ENCODE results near the gene COL23A1.

The COL23A1 gene

GRCh38 chr5:178387061-178387855 is 202.9 kb downstream of the COL23A1 start:
- no peak for DNase-seq

- DNase-seq, result no peak
Observed at GRCh38 chr5:178386336-178386931, 203.8 kb downstream of the COL23A1 start.

- no peak for DNase-seq
Observed at GRCh38 chr5:178385496-178385890, 204.7 kb downstream of the COL23A1 start.

- DNase-seq, result no peak
Observed at GRCh38 chr5:178384816-178385495, 205.2 kb downstream of the COL23A1 start.

DNA sequence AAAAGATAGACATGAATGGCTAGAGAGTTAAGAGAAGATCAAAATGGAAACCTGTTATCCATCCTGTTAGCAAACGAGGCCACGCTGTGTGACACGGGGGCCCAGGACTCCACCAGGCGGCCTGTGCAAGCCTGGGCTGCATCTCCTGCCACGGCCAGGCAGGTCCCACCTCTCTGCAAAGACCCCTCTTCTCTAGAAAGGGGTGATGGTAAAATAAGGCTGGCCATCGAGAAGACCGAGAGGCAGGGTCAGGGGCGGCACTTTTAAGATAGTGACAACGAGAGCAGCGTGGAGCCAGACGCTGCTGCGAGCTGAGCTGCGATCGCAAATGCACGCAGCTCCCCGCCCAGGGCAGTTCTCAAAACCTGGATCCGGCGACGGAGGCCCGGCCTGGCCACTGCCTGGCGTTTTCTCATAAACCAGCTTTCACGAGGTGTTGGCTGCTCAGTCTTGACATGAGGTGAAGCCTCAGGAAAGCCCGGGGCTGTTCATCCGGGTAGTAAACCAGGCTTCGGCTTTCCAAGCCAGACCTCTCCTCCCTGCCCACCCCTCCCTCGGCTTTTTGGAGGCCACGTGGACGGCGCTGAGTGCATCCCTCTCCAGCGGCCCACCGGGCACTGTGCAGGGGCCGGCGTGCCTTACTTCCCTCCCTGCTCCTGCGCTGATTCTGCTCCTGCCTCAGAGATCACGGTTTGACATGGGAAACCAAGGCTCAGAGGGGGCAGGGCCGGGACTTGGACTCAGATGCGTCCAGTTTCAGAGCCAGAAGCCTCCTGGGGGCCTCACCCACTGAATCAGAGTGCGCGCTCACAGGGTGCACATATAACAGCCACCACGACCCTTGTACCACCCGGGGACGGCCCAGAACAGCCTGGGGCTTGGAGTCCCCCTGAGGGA is 206.0 kb downstream of the COL23A1 start:
- DNase-seq, result no peak

DNA sequence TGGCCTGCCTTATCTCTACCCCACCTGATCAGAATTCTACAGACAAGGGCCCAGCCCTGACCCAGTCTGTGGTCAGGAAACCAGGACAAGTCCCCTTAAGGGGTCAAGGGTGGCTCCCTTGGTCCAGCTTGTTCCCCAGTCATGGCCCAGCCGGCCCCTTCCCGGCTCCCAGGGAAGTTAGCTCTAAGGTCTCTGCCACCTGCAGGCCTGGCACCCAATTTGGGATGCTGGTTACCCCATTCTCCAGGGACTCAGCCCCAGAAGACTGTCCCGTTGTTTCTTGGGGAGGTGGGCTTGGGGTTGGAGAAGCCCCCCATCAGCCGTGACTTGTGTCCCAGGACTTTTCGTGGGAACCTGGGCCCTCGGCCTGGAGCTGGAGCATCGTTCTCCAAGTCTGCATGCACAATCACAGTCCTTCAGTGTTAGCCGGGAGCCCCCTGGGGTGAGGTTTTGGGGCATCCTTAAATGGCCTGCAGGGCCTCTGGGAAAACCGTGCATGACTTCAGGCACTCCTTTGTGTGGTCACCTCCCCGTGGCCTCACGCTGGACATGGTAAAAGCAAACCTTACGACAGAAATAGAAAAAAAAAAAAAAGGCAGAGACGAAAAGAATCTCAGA is 206.8 kb downstream of the COL23A1 start:
- DNase-seq, result no peak

- no peak for DNase-seq
Observed at GRCh38 chr5:178382754-178383164, 207.4 kb downstream of the COL23A1 start.

DNA sequence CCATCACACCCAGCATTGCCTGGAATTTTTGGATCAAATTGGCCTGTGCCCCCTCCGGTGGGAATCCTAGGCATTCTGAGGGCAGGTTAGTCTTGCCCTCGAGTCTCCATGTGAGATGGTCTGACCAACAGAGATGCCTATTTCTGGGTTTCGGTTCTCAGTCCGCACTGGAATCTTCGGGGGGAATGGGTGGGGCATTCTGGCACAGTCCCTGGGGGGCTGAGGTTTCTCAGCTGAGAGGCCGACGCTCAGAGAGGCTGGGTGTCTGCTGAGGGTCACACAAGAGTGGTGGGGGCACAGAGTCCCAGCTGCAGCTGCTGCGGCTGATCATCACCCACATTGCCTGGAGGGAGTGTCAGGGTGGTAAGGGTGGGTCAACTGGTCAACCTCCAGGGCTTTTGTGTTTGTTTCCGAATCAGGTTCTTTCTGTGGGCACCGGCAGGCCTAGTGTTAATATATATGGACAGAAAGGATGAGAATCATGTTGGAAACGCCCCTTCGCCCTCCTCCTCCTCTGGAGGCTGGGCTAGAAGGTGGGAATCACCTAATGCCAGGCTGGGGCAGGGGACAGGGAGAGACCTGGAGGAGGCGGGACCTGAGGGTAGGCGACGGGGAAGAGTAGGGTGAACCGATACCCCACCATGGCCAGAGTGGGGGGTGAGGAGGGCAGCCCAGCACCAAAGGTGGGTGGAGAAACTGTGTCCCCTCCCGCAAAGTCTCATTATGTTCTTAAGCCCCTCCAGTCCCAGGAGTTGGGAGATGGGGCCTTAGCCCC is 208.1 kb downstream of the COL23A1 start:
- DNase-seq, result no peak

GRCh38 chr5:178381206-178381605 is 209.0 kb downstream of the COL23A1 start:
- DNase-seq, result no peak

- DNase-seq, result no peak
Observed at GRCh38 chr5:178380541-178381074, 209.6 kb downstream of the COL23A1 start.

- DNase-seq, result no peak
Observed at GRCh38 chr5:178380086-178380485, 210.1 kb downstream of the COL23A1 start.

DNA sequence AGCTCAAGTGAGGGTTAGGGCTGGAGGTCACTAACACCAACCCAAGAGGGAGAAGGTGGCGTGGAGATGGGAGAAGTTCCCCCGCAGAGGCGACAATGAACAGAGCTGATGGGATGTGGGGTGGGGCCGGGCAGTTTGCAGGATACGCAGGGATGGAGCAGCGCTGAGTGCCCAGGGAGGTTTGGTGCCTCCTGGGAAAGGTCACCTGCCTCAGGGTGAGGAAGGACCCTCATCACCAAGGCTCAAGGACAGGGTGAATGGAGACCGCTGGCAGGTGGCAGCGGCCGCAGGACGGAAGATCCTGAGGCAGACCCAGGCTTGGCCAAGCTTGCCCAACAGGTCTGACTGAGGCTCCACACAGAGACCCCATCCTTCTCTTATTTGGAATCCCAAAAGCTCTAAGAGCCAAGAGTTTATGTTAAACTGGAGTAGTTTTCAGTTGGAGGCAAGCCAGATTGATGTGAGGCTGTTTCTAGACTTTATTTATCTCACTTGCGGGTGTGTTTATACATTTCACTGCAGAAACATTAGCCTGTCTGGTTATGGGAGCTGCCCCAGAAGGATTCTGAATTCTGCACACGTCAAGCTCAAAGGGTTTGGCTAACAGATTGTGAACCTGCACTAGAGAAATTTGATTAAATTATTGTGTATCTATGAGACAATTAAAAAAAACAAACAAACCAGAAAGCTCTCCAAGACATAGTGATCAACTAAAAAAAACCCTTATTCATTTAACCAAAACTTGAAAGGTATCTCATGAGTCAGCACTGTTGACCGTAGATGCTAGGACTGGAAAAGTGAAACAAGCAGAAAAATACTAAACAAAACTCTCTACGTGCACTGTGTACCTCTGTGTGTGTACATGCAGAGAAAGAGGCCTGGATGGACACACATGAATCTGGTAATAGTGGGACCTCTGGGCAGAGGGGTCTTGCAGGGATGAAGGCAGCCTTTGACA is 211.4 kb downstream of the COL23A1 start:
- no peak for DNase-seq

DNA sequence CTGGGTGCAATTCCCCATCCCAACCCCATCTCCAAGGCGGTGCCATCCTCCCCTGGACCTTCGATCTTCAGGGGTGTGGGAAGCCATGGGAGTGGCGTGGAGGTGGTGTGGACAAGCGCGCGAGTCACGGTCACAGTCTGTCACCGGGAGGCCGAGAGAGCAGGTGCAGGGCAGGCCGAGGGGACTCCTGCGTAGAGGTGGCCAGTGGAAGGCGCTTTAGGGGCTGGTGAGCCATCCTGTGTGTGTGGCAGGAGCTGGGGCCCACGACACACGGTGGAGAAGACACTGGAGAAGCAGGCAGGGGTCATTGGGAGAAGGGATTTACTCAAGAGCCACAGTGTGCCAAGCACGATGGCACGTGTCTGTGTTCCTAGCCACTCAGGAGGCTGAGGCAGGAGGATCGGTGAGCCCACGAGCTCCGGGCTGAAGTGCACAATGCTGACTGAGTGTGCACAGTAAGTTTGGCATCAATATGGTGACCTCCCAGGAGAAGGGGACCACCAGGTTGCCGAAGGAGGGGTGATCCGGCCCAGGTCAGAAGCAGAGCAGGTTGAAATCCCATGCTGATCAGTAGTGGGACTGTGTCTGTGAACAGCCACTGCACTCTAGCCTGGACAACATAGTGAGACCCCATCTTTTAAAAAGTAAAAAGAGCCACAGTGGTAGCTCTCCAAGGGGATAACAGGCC is 212.5 kb downstream of the COL23A1 start:
- no peak for DNase-seq

DNA sequence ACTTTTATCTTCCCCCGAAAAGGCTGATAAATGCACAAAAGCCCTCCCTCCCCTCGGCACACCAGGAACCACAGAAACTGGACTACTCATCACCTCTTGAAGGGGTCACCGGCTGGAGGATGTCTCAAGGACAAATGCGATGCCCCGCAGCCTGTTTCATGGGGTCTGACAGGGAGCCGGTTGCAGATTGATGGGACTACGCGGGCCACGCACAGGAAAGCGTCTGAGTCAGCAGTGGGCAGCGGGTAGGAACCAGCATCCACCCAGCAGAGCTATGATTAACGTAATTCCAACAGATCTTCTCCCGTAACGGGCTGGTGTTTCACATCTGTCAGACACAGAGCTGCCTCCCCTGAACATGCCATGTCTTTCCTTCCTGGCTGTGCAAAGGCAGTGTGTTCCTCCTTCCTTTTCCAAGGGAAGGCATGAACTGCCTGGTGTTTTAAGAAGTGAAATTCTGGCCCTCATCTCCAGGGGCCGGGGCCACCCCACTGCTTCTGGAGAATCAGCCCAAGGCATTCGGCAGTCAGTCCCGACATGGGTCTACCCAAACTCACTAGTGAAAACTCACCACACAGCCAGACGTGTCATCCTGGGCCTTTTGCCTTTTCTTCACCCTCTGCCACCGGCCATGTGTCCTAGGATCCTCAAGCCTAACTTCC is 213.1 kb downstream of the COL23A1 start:
- no peak for DNase-seq

DNA sequence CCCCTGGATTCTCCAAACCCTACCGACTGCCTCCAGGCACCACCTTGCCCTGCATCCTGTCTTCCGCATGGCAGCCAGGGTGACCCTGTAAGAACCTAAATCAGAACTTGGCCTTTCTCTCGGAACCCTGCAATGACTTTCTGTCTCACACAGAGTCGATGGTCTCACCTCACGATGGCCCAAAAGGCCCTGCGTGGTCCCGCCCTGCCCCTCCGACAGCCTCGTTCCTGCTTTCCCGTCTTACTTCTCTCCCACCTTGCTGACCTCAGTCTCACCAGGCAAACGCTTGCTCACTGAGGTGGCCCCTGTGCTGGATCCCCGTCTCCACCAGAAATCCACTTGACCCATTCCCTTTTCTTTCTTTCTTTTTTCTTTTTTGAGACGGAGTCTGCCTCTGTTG is 214.8 kb downstream of the COL23A1 start:
- DNase-seq, result no peak

DNA sequence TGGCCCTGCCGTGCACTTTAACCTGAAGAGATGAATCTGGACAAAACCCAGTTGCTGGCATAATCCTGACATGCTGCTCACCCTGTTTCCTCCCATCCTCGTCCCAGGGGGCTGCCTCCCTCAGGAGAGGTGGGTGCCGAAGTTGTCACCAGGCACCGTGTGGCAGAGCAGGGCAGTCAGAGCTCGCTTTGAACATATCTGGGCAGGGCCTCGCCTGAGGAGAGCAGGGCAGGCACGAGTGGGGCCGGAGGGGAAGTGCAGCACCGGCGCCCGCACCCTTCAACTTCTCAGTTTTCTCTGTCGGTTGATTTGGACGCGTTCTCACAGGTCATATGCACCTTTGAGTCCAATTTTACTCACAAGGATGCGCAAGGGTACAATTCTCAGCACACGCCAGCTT is 216.5 kb downstream of the COL23A1 start:
- DNase-seq, result no peak

GRCh38 chr5:178372142-178372571 is 218.0 kb downstream of the COL23A1 start:
- DNase-seq, result no peak

DNA sequence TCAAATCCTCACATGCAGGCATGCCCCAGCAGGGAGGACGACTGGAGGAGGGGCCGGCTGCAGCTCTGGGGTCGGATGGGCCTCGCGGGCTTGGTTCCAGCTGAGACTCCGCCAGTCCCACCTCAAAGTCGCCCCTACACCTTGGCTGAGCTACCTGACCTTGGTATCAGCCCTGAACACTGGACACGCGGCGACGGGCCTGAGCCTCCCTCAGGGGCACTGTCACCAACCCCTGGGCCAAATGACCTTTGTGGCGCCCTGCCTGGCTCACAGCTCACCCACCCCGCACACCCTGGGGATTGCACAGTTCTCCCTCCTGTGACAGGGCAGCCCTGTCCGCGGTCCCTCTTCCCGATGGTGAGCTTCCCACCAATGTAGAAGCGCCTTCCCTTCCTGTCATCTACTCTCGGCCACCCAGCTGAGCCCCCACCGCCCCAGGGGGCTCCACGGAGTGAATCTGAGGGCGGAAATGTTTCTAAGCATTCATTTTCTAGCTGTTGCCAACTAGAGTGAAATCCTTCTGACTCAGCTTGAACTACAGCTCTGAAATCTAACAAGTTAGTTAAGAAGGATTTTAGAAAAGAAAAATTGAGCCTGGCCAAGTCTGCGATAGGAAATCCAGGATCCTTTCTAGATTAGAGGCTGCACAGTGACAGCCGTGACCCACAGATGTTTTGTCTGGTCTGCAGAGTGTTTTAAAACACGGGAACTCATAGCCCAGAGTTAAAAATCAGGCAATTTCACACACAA is 218.7 kb downstream of the COL23A1 start:
- DNase-seq, result no peak
